Skeletal muscle tissue (tissue), 4 donors: Measurements from ENCODE around the gene PRKACA. TPM values are rescaled to one million over a fixed set of nuclear protein-coding genes. Genes with fewer than 3 reads are reported as not detected.

Experiments
- H3K27ac ChIP-seq: one replicate; pipeline ENCODE4 v1.7.0; 2013; ENCODE audit warnings: mild to moderate bottlenecking, low read depth, low read length, inconsistent platforms
- H3K27me3 ChIP-seq, 3 donors: one replicate each; pipeline ENCODE4 v1.7.0; 2013; ENCODE audit warnings: low read length in 3 of 3; ENCODE audit not compliant: control insufficient read depth in 3 of 3, insufficient read depth in 3 of 3
- H3K36me3 ChIP-seq, 3 donors: one replicate each; pipeline ENCODE4 v1.7.0; 2013; ENCODE audit warnings: low read length in 3 of 3; ENCODE audit not compliant: control insufficient read depth in 3 of 3, insufficient read depth in 3 of 3
- H3K4me1 ChIP-seq, 3 donors: one replicate each; pipeline ENCODE4 v1.7.0; 2013; ENCODE audit warnings: low read length in 3 of 3, mild to moderate bottlenecking in 3 of 3; ENCODE audit not compliant: control insufficient read depth in 3 of 3, insufficient read depth in 3 of 3
- H3K4me3 ChIP-seq, 3 donors: one replicate each; pipeline ENCODE4 v1.7.0; 2013; ENCODE audit warnings: low read length in 3 of 3
- H3K9ac ChIP-seq, 3 donors: one replicate each; pipeline ENCODE4 v1.7.0; 2013; ENCODE audit warnings: low read length in 3 of 3, mild to moderate bottlenecking in 3 of 3, moderate library complexity in 2 of 3, low read depth in 1 of 3
- H3K9me3 ChIP-seq, 3 donors: one replicate each; pipeline ENCODE4 v1.7.0; 2013; ENCODE audit warnings: low read length in 3 of 3; ENCODE audit not compliant: control insufficient read depth in 3 of 3
- total RNA-seq: library from RNA; depleted of rRNA; stranded (reverse); fragments of >200 nt; gene quantifications from one replicate; pipeline ENCODE4 v1.2.3, GENCODE V29; 2014
- donor health status: Osteomylitis.

Gene PRKACA
- total RNA-seq, 1 donor from 2014 or later: 137 TPM

DNA sequence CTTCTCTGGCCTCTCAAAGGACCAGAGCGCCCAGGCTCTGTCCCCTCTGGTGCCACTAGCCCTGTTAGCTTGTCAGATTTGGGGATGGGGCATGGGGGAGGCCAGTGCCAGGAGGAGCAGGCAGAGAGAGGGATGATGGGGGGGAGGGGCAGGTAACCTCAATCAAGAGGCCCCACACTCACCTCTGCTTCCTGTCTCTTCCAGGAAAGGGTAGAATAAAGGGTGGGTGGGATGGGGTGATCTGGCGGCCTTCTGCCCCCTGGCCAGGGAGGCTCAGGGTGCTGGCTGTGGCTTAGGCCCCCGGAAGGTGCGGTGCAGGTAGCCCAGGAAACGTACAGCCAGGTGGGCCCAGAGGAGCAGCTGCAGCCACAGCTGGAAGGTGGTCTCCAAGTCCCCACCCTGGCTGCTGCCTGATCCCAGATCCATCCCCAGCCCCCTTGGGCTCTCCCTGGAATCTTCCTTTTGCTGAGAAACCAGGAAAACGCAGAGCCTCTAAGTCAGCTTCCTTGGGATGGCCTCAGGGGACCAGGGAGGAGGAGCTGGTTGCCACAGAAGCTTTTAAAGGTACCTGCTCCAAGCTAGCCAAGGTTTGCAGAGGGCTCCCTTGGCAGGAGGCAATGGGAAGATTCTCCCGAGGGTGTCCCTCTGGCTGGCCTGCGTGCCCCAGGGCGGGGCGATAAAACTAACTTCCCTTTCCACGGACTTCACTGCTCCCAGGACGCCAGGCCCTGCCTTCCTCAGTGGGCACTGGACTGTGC is 5.3 kb downstream of the PRKACA start:
- Histone ChIP-seq H3K9ac (peak overlapping the region; percentile 76 to 84 (median 77)), H3K27me3 (no peaks in the 10 kb centered on the region), H3K4me3 (peak overlapping the region; percentile 59 to 73 (median 63)), H3K36me3 (peaks cover 0 to 2% (median 0%) of the 10 kb centered on the region in 3 donors), H3K27ac (peak overlapping the region; percentile 83), H3K9me3 (no peaks in the 10 kb centered on the region), H3K4me1 (peaks cover 70 to 80% (median 71%) of the 10 kb centered on the region in 3 donors)

GRCh38 chr19:14111486-14111885 is 6.1 kb downstream of the PRKACA start:
- Histone ChIP-seq H3K27ac (no peak overlapping the region), H3K27me3 (no peaks in the 10 kb centered on the region), H3K9ac (peak overlapping the region in 1 of 3 donors; percentile 51), H3K4me3 (no peak overlapping the region), H3K36me3 (peaks cover 0 to 7% (median 0%) of the 10 kb centered on the region in 3 donors), H3K4me1 (peaks cover 69 to 78% (median 71%) of the 10 kb centered on the region in 3 donors), H3K9me3 (no peaks in the 10 kb centered on the region)

GRCh38 chr19:14110650-14111049 is 6.9 kb downstream of the PRKACA start:
- peak overlapping the region in 2 of 3 donors; percentile 16 to 33 for H3K9ac ChIP-seq
- H3K4me3 ChIP-seq: no peak overlapping the region
- H3K9me3 ChIP-seq: no peaks in the 10 kb centered on the region
- peaks cover 61 to 70% (median 62%) of the 10 kb centered on the region in 3 donors for H3K4me1 ChIP-seq
- H3K27me3 ChIP-seq: no peaks in the 10 kb centered on the region
- H3K27ac ChIP-seq: no peak overlapping the region
- peaks cover 4 to 10% (median 6%) of the 10 kb centered on the region in 3 donors for H3K36me3 ChIP-seq

GRCh38 chr19:14107581-14108461 is 9.7 kb downstream of the PRKACA start:
- H3K4me3 ChIP-seq: peak overlapping the region; percentile 30 to 58 (median 50)
- H3K4me1 ChIP-seq: peaks cover 36 to 48% (median 41%) of the 10 kb centered on the region in 3 donors
- peak overlapping the region; percentile 86 for H3K27ac ChIP-seq
- H3K9me3 ChIP-seq: no peaks in the 10 kb centered on the region
- peaks cover 13 to 23% (median 15%) of the 10 kb centered on the region in 3 donors for H3K36me3 ChIP-seq
- no peaks in the 10 kb centered on the region for H3K27me3 ChIP-seq
- H3K9ac ChIP-seq: peak overlapping the region; percentile 71 to 79 (median 79)

- no peak overlapping the region for H3K4me3 ChIP-seq
- peaks cover 22 to 33% (median 24%) of the 10 kb centered on the region in 3 donors for H3K36me3 ChIP-seq
- peak overlapping the region; percentile 71 to 79 (median 79) for H3K9ac ChIP-seq
- H3K27me3 ChIP-seq: no peaks in the 10 kb centered on the region
- no peaks in the 10 kb centered on the region for H3K9me3 ChIP-seq
- peaks cover 32 to 47% (median 33%) of the 10 kb centered on the region in 3 donors for H3K4me1 ChIP-seq
- peak overlapping the region; percentile 86 for H3K27ac ChIP-seq
Observed at GRCh38 chr19:14106840-14107239, 10.7 kb downstream of the PRKACA start.

GRCh38 chr19:14105680-14106079 is 11.9 kb downstream of the PRKACA start:
- H3K27me3 ChIP-seq: no peaks in the 10 kb centered on the region
- peaks cover 25 to 34% (median 28%) of the 10 kb centered on the region in 3 donors for H3K36me3 ChIP-seq
- H3K4me1 ChIP-seq: peaks cover 22 to 37% (median 25%) of the 10 kb centered on the region in 3 donors
- no peaks in the 10 kb centered on the region for H3K9me3 ChIP-seq
- H3K9ac ChIP-seq: peak overlapping the region in 1 of 3 donors; percentile 8
- no peak overlapping the region for H3K4me3 ChIP-seq
- no peak overlapping the region for H3K27ac ChIP-seq

- Histone ChIP-seq H3K36me3 (peaks cover 32 to 42% (median 35%) of the 10 kb centered on the region in 3 donors), H3K4me1 (peaks cover 17 to 27% (median 23%) of the 10 kb centered on the region in 3 donors), H3K9me3 (no peaks in the 10 kb centered on the region), H3K27ac (no peak overlapping the region), H3K27me3 (no peaks in the 10 kb centered on the region), H3K9ac (peak overlapping the region in 1 of 3 donors; percentile 3), H3K4me3 (no peak overlapping the region)
Observed at GRCh38 chr19:14103310-14103709, 14.3 kb downstream of the PRKACA start.

GRCh38 chr19:14102756-14103155 is 14.8 kb downstream of the PRKACA start:
- no peak overlapping the region for H3K9ac ChIP-seq
- peaks cover 37 to 46% (median 39%) of the 10 kb centered on the region in 3 donors for H3K36me3 ChIP-seq
- no peaks in the 10 kb centered on the region for H3K9me3 ChIP-seq
- H3K4me1 ChIP-seq: peaks cover 11 to 21% (median 17%) of the 10 kb centered on the region in 3 donors
- H3K4me3 ChIP-seq: no peak overlapping the region
- H3K27ac ChIP-seq: no peak overlapping the region
- H3K27me3 ChIP-seq: no peaks in the 10 kb centered on the region

DNA sequence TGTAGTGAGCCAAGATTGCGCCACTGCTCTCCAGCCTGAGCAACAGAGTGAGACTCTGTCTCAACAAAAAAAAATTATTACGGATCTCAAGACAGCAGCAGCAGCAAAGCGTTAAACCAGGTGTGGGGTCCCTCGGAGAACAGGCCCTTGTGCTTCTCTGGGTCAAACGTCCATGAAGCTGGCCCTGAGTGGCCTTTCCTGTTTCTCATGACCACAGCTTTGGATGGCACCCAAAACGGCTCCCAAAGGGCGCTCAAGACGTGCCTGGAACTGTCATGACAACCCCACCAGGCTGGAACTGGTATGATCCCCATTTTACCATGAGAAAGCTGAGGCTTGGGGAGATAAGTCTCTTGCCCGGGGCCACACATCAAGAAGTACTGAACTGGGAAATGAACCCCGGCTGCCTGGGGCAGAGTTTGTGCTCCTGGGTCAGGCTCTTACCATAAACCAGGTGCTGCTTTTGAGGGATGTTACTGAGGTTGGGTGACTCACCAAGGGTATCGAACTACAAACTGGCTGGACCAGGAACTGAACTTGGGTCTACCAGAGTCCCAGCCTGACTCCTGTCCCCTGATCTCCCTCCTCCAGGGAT is 15.4 kb downstream of the PRKACA start:
- Histone ChIP-seq H3K4me3 (no peak overlapping the region), H3K36me3 (peaks cover 42 to 51% (median 45%) of the 10 kb centered on the region in 3 donors), H3K27me3 (no peaks in the 10 kb centered on the region), H3K9ac (peak overlapping the region in 1 of 3 donors; percentile 12), H3K9me3 (no peaks in the 10 kb centered on the region), H3K4me1 (peaks cover 6 to 15% (median 12%) of the 10 kb centered on the region in 3 donors), H3K27ac (no peak overlapping the region)
